Fibroblast of the aortic adventitia (primary cell): ENCODE data around the gene PPL. TPM values are rescaled to one million over a fixed set of nuclear protein-coding genes. Genes with fewer than 3 reads are reported as not detected.

ENCODE experiments used
- DNase-seq: peaks from one replicate; pipeline ENCODE4 v3.0.0-alpha.2; 2010; ENCODE audit warnings: low read depth
- H3K4me3 ChIP-seq: 2 replicates; pipeline ENCODE4 v1.5.1; 2011; ENCODE audit warnings: low read depth, mild to moderate bottlenecking, control low read depth, low read length, moderate library complexity
- CTCF ChIP-seq: IDR thresholded peaks from 2 replicates; pipeline ENCODE4 v1.5.1; 2011; ENCODE audit warnings: mild to moderate bottlenecking, low read length, control low read depth, inconsistent platforms; ENCODE audit not compliant: insufficient read depth
- total RNA-seq: library from RNA; depleted of rRNA; stranded (reverse); fragments of >200 nt; gene quantifications from 2 replicates; pipeline ENCODE4 v1.2.3, GENCODE V29; 2012; ENCODE audit warnings: low replicate concordance

Gene PPL
- total RNA-seq, 1 donor: 57.9 TPM

GRCh38 chr16:4888428-4889135 lies 48.4 kb downstream of the PPL start:
- no peak for TF ChIP-seq CTCF
- H3K4me3 ChIP-seq: no peak overlapping the region
- no peak for DNase-seq

GRCh38 chr16:4886151-4886550 lies 50.8 kb downstream of the PPL start:
- TF ChIP-seq CTCF: no peak
- no peak for DNase-seq
- no peak overlapping the region for H3K4me3 ChIP-seq

GRCh38 chr16:4884972-4885874 lies 51.7 kb downstream of the PPL start:
- no peak for DNase-seq
- H3K4me3 ChIP-seq: no peak overlapping the region
- no peak for TF ChIP-seq CTCF

- no peak overlapping the region for H3K4me3 ChIP-seq
- TF ChIP-seq CTCF: no peak
- DNase-seq: no peak
Measured at GRCh38 chr16:4884209-4884608, 52.7 kb downstream of the PPL start.

GRCh38 chr16:4883501-4883900 lies 53.4 kb downstream of the PPL start:
- no peak for TF ChIP-seq CTCF
- DNase-seq: no peak
- H3K4me3 ChIP-seq: no peak overlapping the region

GRCh38 chr16:4882633-4883285 lies 54.2 kb downstream of the PPL start:
- H3K4me3 ChIP-seq: no peak overlapping the region
- no peak for DNase-seq
- no peak for TF ChIP-seq CTCF
